DOHH2 (cell line): Measurements from ENCODE around the gene SERINC5.

Experiments used
- CTCF ChIP-seq: fragments of 200-600 bp; sonication (generic); IDR thresholded peaks from one replicate; pipeline ENCODE4 v1.5.1; 2014; ENCODE audit warnings: antibody characterized with exemption, mild to moderate bottlenecking, low read depth, low read length; ENCODE audit not compliant: poor library complexity, severe bottlenecking
- EZH2phosphoT487 ChIP-seq: fragments of 200-600 bp; sonication (generic); IDR thresholded peaks from 2 replicates; pipeline ENCODE4 v1.6.1; 2017; ENCODE audit warnings: borderline replicate concordance, mild to moderate bottlenecking, antibody characterized with exemption, low read length, moderate library complexity, mixed read lengths

- TF ChIP-seq CTCF (no peak), EZH2phosphoT487 (no peak)
Observed at GRCh38 chr5:80174790-80175189, 81.1 kb downstream of the SERINC5 start.
